GM18868 (cell line): ENCODE measurements around the gene CLPTM1L.
"Not testable (repeated sequence)": the region's sequence is repeated elsewhere in the genome, so short reads cannot be mapped to it uniquely, and the experiment has no call there.

Experiments
- ATAC-seq: cut with Tn5 transposase; IDR thresholded peaks from one replicate; pipeline ENCODE4 v1.9.1; 2021; ENCODE audit warnings: mild to moderate bottlenecking, moderate library complexity; ENCODE audit not compliant: unreplicated experiment

The CLPTM1L gene

GRCh38 chr5:1278656-1279442, 66.0 kb downstream of the CLPTM1L start:
- ATAC-seq, result no peak

DNA sequence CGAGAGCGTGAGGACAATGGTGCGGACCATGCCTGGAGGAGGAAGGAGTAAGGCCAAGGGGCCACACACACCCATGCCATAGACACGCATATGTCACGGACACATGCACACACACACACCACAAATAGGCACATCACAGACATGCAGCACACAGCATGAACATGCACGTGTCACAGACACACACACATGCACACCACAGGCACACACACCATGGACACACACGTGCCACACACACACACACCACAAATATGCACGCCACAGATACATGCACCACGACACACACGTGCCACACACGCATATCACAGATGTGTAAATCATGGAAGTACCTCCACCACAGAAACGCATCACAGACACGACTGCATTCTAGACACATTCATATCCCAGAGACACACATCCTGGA, 66.7 kb downstream of the CLPTM1L start:
- ATAC-seq, result no peak

DNA sequence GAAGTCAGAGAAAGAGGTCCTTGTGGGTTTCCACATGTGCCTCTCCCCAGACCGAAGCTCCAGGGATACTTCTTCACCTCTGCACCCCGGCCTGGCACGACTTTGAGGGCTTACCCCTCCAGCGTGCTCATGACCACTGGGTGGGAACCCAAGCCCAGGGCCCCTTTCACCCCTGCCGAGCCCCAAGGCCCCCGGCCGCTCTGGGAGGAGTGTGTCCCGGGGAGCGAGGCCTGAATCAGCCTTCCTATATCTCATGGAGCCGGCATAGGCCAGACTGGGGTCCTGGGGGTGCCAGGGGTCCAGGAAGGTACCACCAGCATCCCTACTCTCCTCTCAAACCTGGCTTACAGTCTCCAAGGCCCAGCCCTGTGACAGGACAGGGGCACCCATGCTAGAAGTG, 67.1 kb downstream of the CLPTM1L start:
- no peak for ATAC-seq

- ATAC-seq, result no peak
Observed at GRCh38 chr5:1277331-1277730, 67.6 kb downstream of the CLPTM1L start.

DNA sequence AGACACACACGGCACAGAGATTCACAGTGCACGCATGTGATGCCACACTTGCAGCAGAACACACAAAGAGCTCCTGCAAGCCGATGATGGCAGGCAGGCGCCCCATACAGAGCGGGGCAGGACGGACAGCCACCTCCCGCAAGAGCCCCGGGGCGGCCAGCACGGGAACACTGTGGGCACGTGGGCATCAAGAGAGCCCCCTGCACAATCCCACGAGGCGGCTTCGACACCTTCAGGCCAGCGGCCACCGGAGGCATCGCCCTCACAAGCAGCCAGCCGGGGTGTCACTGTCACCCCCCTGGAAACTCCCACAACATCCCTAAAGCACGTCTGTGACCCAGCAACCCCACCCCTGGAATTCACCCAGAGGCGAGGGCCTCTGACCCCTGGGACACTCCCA, 68.0 kb downstream of the CLPTM1L start:
- no peak for ATAC-seq

GRCh38 chr5:1275397-1276391, 69.2 kb downstream of the CLPTM1L start:
- ATAC-seq, result not testable (repeated sequence)

DNA sequence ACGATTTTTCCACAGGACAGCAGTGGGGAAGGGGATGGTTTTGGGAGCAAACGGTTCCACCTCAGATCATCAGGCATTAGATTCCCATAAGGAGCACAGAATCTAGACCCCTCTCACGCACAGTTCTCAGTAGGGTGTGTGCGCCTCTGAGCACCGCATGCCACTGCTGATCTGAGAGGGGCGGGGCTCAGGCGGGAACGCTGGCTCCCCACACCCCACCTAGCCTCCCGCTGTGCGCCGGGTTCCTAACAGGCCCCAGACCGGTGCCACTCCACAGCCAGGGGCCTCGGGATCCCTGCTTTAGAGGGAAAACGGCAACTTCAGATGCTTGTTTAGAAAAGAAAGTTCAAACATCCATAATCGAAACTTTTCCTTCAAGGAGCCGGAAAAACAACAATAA, 70.4 kb downstream of the CLPTM1L start:
- no peak for ATAC-seq

DNA sequence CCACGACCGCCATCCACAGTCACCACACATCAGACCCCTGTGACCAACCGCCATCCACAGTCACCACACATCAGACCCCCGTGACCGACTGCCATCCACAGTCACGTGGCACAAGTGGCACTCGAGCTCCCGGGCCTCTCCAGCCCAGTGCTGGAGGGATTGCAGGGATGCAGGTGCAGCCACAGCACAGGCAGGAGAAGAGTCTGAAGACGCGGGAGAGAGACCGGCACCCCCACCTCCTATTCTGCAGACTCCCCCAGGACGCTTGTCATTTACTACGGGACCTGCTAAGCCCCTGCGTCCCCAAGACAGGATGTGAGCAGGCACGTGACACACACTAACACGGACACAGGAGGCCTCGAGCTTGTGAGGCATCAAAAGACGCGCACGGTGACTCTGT, 71.2 kb downstream of the CLPTM1L start:
- ATAC-seq, result no peak

GRCh38 chr5:1272201-1272600, 72.7 kb downstream of the CLPTM1L start:
- no peak for ATAC-seq

GRCh38 chr5:1270933-1271914, 73.7 kb downstream of the CLPTM1L start:
- no peak for ATAC-seq

DNA sequence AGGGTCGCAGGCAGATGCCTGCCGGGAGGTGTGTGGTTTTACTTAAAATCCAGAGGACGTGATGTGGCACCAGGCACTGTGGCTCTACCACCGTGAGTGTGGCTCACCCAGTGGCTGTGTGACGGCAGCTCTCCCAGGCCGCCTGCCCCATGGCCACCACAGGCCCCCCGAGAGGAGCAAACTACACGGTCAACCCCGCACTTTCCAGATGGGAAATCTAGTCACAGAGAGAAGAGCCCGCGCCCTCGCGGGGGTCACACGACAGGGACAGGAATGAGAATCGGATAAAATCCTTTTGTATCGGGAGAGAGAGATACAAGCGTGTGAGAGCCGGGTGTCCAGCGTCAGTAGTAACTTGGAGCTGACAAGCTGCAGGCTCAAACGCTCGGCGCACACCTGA, 74.5 kb downstream of the CLPTM1L start:
- no peak for ATAC-seq

- no peak for ATAC-seq
Observed at GRCh38 chr5:1268666-1269065, 76.2 kb downstream of the CLPTM1L start.

- no peak for ATAC-seq
Observed at GRCh38 chr5:1268056-1268455, 76.8 kb downstream of the CLPTM1L start.
